ENCODE data around the gene ITCH. TPM values are rescaled to one million over a fixed set of nuclear protein-coding genes. Genes with fewer than 3 reads are reported as not detected.
"Not testable (repeated sequence)": the region's sequence is repeated elsewhere in the genome, so short reads cannot be mapped to it uniquely, and the experiment has no call there.

ITCH gene
- total and polyA plus RNA-seq, 7 donors, result 16.3 to 60.6 (median 50.2) TPM

- Histone ChIP-seq H3K36me3 (peaks cover 0 to 8% (median 0%) of the 10 kb centered on the region in 4 donors), H3K9me3 (no peaks in the 10 kb centered on the region), H3K4me1 (peaks cover 0 to 32% (median 13%) of the 10 kb centered on the region in 4 donors), H3K27me3 (no peaks in the 10 kb centered on the region), H3K4me3 (no peak overlapping the region), H3K27ac (no peak overlapping the region)
- WGBS, 2 donors, result 71 to 79% methylated on average over 1 of the region's 1 CpG
- intact Hi-C loops (cut with DNase I), result no loop called here
- TF ChIP-seq EP300 (IDR thresholded peaks at IDR 0.05), result no peak
- no peak for TF ChIP-seq POLR2A (IDR thresholded peaks at IDR 0.05)
- TF ChIP-seq CTCF (IDR thresholded peaks at IDR 0.05), result no peak
- no peak for TF ChIP-seq POLR2AphosphoS5 (IDR thresholded peaks at IDR 0.05)
- no peak for DNase-seq
Observed at GRCh38 chr20:34403908-34404307, 40.8 kb downstream of the ITCH start.

GRCh38 chr20:34404803-34405202 lies 41.7 kb downstream of the ITCH start:
- WGBS, 2 donors, result 98% methylated on average over 1 of the region's 1 CpG
- TF ChIP-seq POLR2A (IDR thresholded peaks at IDR 0.05) (no peak), POLR2AphosphoS5 (IDR thresholded peaks at IDR 0.05) (no peak), CTCF (IDR thresholded peaks at IDR 0.05) (no peak), EP300 (IDR thresholded peaks at IDR 0.05) (no peak)
- Histone ChIP-seq H3K27me3 (no peaks in the 10 kb centered on the region), H3K36me3 (peaks cover 0 to 15% (median 0%) of the 10 kb centered on the region in 4 donors), H3K27ac (no peak overlapping the region), H3K9me3 (no peaks in the 10 kb centered on the region), H3K4me3 (no peak overlapping the region), H3K4me1 (peaks cover 0 to 29% (median 13%) of the 10 kb centered on the region in 4 donors)
- intact Hi-C loops (cut with DNase I), result no loop called here
- DNase-seq, result no peak

GRCh38 chr20:34405247-34405651 lies 42.2 kb downstream of the ITCH start:
- H3K4me3 ChIP-seq; DNase-seq; intact Hi-C loops (cut with DNase I); H3K27me3 ChIP-seq; H3K27ac ChIP-seq; H3K9me3 ChIP-seq: not testable (repeated sequence)
- Histone ChIP-seq H3K36me3 (peaks cover 0 to 18% (median 0%) of the 10 kb centered on the region in 4 donors), H3K4me1 (peaks cover 0 to 25% (median 13%) of the 10 kb centered on the region in 4 donors)
- 76 to 92% methylated on average over 10 of the region's 10 CpGs for WGBS, 2 donors

DNA sequence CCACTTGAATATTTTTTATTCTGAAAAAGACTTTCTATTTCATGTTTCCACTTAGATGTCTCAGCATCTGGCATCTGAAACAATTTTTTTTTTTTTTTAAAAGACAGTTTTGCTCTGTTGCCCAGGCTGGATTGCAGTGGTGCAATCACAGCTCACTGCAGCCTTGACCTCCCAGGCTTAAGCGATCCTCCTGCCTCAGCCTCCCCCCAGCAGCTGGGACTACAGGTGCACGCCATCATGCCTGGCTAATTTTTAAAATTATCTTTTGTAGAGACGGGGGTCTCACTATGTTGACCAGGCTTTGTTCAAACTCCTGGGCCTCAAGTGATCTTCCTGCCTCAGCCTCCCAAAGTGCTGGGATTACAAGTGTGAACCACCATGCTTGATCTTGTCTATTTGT lies 42.9 kb downstream of the ITCH start:
- 92 to 98% methylated on average over 3 of the region's 3 CpGs for WGBS, 2 donors
- Histone ChIP-seq H3K36me3 (peaks cover 0 to 24% (median 0%) of the 10 kb centered on the region in 4 donors), H3K4me1 (peaks cover 0 to 23% (median 13%) of the 10 kb centered on the region in 4 donors)
- DNase-seq; H3K9me3 ChIP-seq; H3K27me3 ChIP-seq; intact Hi-C loops (cut with DNase I); H3K27ac ChIP-seq; H3K4me3 ChIP-seq: not testable (repeated sequence)

DNA sequence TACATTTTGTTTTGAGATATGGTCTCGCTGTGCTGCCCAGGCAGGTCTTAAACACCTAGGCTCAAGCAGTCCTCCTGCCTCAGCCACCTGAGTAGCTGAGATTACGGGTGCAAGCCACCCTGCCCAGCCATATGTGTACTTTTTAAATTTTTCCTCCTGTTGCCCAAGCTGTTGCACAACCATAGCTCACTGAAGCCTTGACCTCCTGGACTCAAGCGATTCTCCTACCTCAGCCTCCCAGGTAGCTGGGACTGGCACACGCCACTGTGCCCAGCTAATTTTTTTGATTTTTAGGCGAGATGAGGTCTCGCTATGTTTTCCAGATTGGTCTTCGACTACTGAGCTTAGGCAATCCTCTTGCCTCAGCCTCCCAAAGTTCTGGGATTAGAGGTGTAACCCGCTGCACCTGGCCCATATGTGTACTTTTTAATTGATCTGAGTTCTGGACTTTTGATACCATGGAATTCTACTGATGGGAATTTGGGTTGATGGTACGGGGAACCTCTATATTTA lies 44.9 kb downstream of the ITCH start:
- H3K27ac ChIP-seq, result no peak overlapping the region
- WGBS, 2 donors, result 78 to 91% methylated on average over 9 of the region's 9 CpGs
- TF ChIP-seq POLR2AphosphoS5 (IDR thresholded peaks at IDR 0.05) (no peak), EP300 (IDR thresholded peaks at IDR 0.05) (no peak), POLR2A (IDR thresholded peaks at IDR 0.05) (no peak), CTCF (IDR thresholded peaks at IDR 0.05) (no peak)
- H3K27me3 ChIP-seq, result no peaks in the 10 kb centered on the region
- DNase-seq, result no peak
- no peaks in the 10 kb centered on the region for H3K9me3 ChIP-seq
- peaks cover 0 to 11% (median 4%) of the 10 kb centered on the region in 4 donors for H3K4me1 ChIP-seq
- H3K4me3 ChIP-seq, result no peak overlapping the region
- peaks cover 0 to 33% (median 1%) of the 10 kb centered on the region in 4 donors for H3K36me3 ChIP-seq
- intact Hi-C loops (cut with DNase I), result no loop called here

GRCh38 chr20:34410336-34410735 lies 47.3 kb downstream of the ITCH start:
- no peak overlapping the region for H3K27ac ChIP-seq
- peaks cover 0 to 56% (median 7%) of the 10 kb centered on the region in 4 donors for H3K36me3 ChIP-seq
- no peak for DNase-seq
- no peaks in the 10 kb centered on the region for H3K9me3 ChIP-seq
- H3K4me1 ChIP-seq, result no peaks in the 10 kb centered on the region
- H3K27me3 ChIP-seq, result no peaks in the 10 kb centered on the region
- TF ChIP-seq POLR2AphosphoS5 (IDR thresholded peaks at IDR 0.05) (no peak), CTCF (IDR thresholded peaks at IDR 0.05) (no peak), EP300 (IDR thresholded peaks at IDR 0.05) (no peak), POLR2A (IDR thresholded peaks at IDR 0.05) (no peak)
- no peak overlapping the region for H3K4me3 ChIP-seq
- intact Hi-C loops (cut with DNase I), result no loop called here
- 96 to 98% methylated on average over 6 of the region's 6 CpGs for WGBS, 2 donors

Data from sigmoid colon (tissue), 7 donors.